ENCODE results near the gene FASN.
"Not testable (repeated sequence)": the region's sequence is repeated elsewhere in the genome, so short reads cannot be mapped to it uniquely, and the experiment has no call there.

Gene FASN

GRCh38 chr17:82098169-82098938, at the start of gene FASN:
FASN (minus strand) TSS chr17:82098236; CDS start chr17:82096445, 1,791 bp downstream.
- DNase-seq (ENCODE audit: low spot score), result peak; percentile 92

GRCh38 chr17:82146663-82147654, 48.9 kb upstream of the FASN start:
- no peak for DNase-seq (ENCODE audit: low spot score)

GRCh38 chr17:82145550-82146155, 47.6 kb upstream of the FASN start:
- DNase-seq (ENCODE audit: low spot score), result no peak

GRCh38 chr17:82143333-82143732, 45.3 kb upstream of the FASN start:
- DNase-seq (ENCODE audit: low spot score), result no peak

GRCh38 chr17:82139961-82140360, 41.9 kb upstream of the FASN start:
- not testable (repeated sequence) for DNase-seq (ENCODE audit: low spot score)

- DNase-seq (ENCODE audit: low spot score), result no peak
Observed at GRCh38 chr17:82138511-82138992, 40.5 kb upstream of the FASN start.

GRCh38 chr17:82134101-82134500, 36.1 kb upstream of the FASN start:
- no peak for DNase-seq (ENCODE audit: low spot score)

- DNase-seq (ENCODE audit: low spot score), result not testable (repeated sequence)
Observed at GRCh38 chr17:82133166-82133953, 35.3 kb upstream of the FASN start.

GRCh38 chr17:82129095-82129494, 31.1 kb upstream of the FASN start:
- DNase-seq (ENCODE audit: low spot score), result no peak

GRCh38 chr17:82128287-82128686, 30.3 kb upstream of the FASN start:
- DNase-seq (ENCODE audit: low spot score), result no peak

GRCh38 chr17:82127704-82128103, 29.7 kb upstream of the FASN start:
- no peak for DNase-seq (ENCODE audit: low spot score)

- DNase-seq (ENCODE audit: low spot score), result no peak
Observed at GRCh38 chr17:82127315-82127595, 29.2 kb upstream of the FASN start.

GRCh38 chr17:82126556-82127314, 28.7 kb upstream of the FASN start:
- DNase-seq (ENCODE audit: low spot score), result no peak

GRCh38 chr17:82124101-82124500, 26.1 kb upstream of the FASN start:
- no peak for DNase-seq (ENCODE audit: low spot score)

GRCh38 chr17:82121660-82122629, 23.9 kb upstream of the FASN start:
- no peak for DNase-seq (ENCODE audit: low spot score)

GRCh38 chr17:82121246-82121645, 23.2 kb upstream of the FASN start:
- DNase-seq (ENCODE audit: low spot score), result no peak

GRCh38 chr17:82120148-82120547, 22.1 kb upstream of the FASN start:
- DNase-seq (ENCODE audit: low spot score), result no peak

GRCh38 chr17:82118815-82119380, 20.9 kb upstream of the FASN start:
- no peak for DNase-seq (ENCODE audit: low spot score)

- DNase-seq (ENCODE audit: low spot score), result no peak
Observed at GRCh38 chr17:82118168-82118814, 20.3 kb upstream of the FASN start.
